VCaP (cell line): ENCODE measurements around the gene SREK1IP1.

Source experiments
- H3K27ac ChIP-seq: fragments of 450-650 bp; 2 replicates; pipeline ENCODE4 v1.5.1; 2017
- CTCF ChIP-seq: fragments of 450-650 bp; conservative IDR thresholded peaks from 2 replicates; pipeline ENCODE4 v1.5.1; 2017; ENCODE audit warnings: mild to moderate bottlenecking, moderate library complexity

The SREK1IP1 gene

GRCh38 chr5:64693636-64694035, 74.9 kb downstream of the SREK1IP1 start:
- no peak overlapping the region for H3K27ac ChIP-seq
- no peak for TF ChIP-seq CTCF

- TF ChIP-seq CTCF: no peak
- H3K27ac ChIP-seq: no peak overlapping the region
Measured at GRCh38 chr5:64691291-64691690, 77.2 kb downstream of the SREK1IP1 start.

GRCh38 chr5:64690417-64691151, 77.9 kb downstream of the SREK1IP1 start, which contains the start of gene SHISAL2B:
TSS of gene SHISAL2B (plus strand) at chr5:64690503. CDS start at chr5:64690624, 121 bp downstream.
- TF ChIP-seq CTCF: no peak
- no peak within 1 kb of the TSS for H3K27ac ChIP-seq

GRCh38 chr5:64690104-64690416, 78.4 kb downstream of the SREK1IP1 start:
- no peak for TF ChIP-seq CTCF
- no peak overlapping the region for H3K27ac ChIP-seq

- no peak for TF ChIP-seq CTCF
- H3K27ac ChIP-seq: no peak overlapping the region
Measured at GRCh38 chr5:64688965-64689364, 79.5 kb downstream of the SREK1IP1 start.

GRCh38 chr5:64688391-64688790, 80.1 kb downstream of the SREK1IP1 start:
- TF ChIP-seq CTCF: no peak
- no peak overlapping the region for H3K27ac ChIP-seq

GRCh38 chr5:64685866-64686265, 82.6 kb downstream of the SREK1IP1 start:
- TF ChIP-seq CTCF: no peak
- no peak overlapping the region for H3K27ac ChIP-seq
